ENCODE data around the gene GALNT13. TPM values are rescaled to one million over a fixed set of nuclear protein-coding genes. Genes with fewer than 3 reads are reported as not detected.

The GALNT13 gene
- total RNA-seq, 2 experiments from 2014 or later = not detected

DNA sequence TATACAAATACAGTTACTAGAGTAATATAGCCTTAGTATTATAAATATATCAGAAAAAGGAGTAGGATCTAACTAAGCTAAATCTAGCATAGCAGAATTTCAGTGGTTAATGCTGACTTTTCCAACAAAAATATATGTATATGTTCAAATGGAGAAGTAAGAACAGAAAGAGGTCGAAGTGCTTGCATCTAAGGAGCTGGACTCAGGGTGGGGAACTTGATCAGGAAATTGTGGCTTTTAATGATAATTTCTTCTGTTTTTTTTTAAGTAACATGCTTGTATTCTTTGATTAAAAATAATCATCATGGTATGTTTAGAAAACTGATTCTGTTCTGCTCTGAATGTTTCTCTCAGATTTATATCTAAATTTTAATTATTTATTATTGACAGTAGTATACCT is 327.1 kb downstream of the GALNT13 start:
- no peaks in the 10 kb centered on the region for H3K79me2 ChIP-seq (ENCODE audit: insufficient read depth, low read depth, low read length)
- ChIA-PET POLR2A (no interaction called here), CTCF (ENCODE audit: unreplicated experiment) (no interaction called here)
- H4K20me1 ChIP-seq (ENCODE audit: insufficient read depth, low read length) = no peaks in the 10 kb centered on the region
- intact Hi-C loops (cut with micrococcal nuclease; ENCODE audit: unreplicated experiment) = no loop called here
- no peak for DNase-seq (ENCODE audit: low spot score)
- TF ChIP-seq CTCF (conservative IDR thresholded peaks at IDR 0.05; ENCODE audit: low read length) = no peak
- no peak for TF ChIP-seq EZH2phosphoT487 (IDR thresholded peaks at IDR 0.05; ENCODE audit: borderline replicate concordance, low read depth, low read length)
- H3K27ac ChIP-seq (ENCODE audit: low read depth, low read length, poor library complexity, severe bottlenecking) = no peak overlapping the region
- H3K9me2 ChIP-seq (ENCODE audit: insufficient read depth, low read length) = no peaks in the 10 kb centered on the region
- no peaks in the 10 kb centered on the region for H3K9me3 ChIP-seq (ENCODE audit: low read length)
- no peak overlapping the region for H2AFZ ChIP-seq (ENCODE audit: low read length)
- no peak overlapping the region for H3K4me3 ChIP-seq (ENCODE audit: low read depth, low read length, poor library complexity, severe bottlenecking)
- no peaks in the 10 kb centered on the region for H3K36me3 ChIP-seq (ENCODE audit: insufficient read depth, low read length)
- no peaks in the 10 kb centered on the region for H3K4me1 ChIP-seq (ENCODE audit: insufficient read depth, low read length, poor library complexity, severe bottlenecking)
- no peak overlapping the region for H3K4me2 ChIP-seq (ENCODE audit: low read length)
- BruUV-seq (replicated peaks) = no TSS peak

- Histone ChIP-seq H3K9me2 (ENCODE audit: insufficient read depth, low read length) (no peaks in the 10 kb centered on the region), H2AFZ (ENCODE audit: low read length) (no peak overlapping the region), H3K4me1 (ENCODE audit: insufficient read depth, low read length, poor library complexity, severe bottlenecking) (no peaks in the 10 kb centered on the region), H3K4me3 (ENCODE audit: low read depth, low read length, poor library complexity, severe bottlenecking) (no peak overlapping the region), H3K36me3 (ENCODE audit: insufficient read depth, low read length) (no peaks in the 10 kb centered on the region), H3K9me3 (ENCODE audit: low read length) (no peaks in the 10 kb centered on the region), H3K27ac (ENCODE audit: low read depth, low read length, poor library complexity, severe bottlenecking) (no peak overlapping the region), H4K20me1 (ENCODE audit: insufficient read depth, low read length) (no peaks in the 10 kb centered on the region), H3K4me2 (ENCODE audit: low read length) (no peak overlapping the region), H3K79me2 (ENCODE audit: insufficient read depth, low read depth, low read length) (no peaks in the 10 kb centered on the region)
- intact Hi-C loops (cut with micrococcal nuclease; ENCODE audit: unreplicated experiment) = no loop called here
- ChIA-PET POLR2A (no interaction called here), CTCF (ENCODE audit: unreplicated experiment) (no interaction called here)
- DNase-seq (ENCODE audit: low spot score) = no peak
- no TSS peak for BruUV-seq (replicated peaks)
- no peak for TF ChIP-seq EZH2phosphoT487 (IDR thresholded peaks at IDR 0.05; ENCODE audit: borderline replicate concordance, low read depth, low read length)
- no peak for TF ChIP-seq CTCF (conservative IDR thresholded peaks at IDR 0.05; ENCODE audit: low read length)
Measured at GRCh38 chr2:154203206-154203605, 331.5 kb downstream of the GALNT13 start.

DNA sequence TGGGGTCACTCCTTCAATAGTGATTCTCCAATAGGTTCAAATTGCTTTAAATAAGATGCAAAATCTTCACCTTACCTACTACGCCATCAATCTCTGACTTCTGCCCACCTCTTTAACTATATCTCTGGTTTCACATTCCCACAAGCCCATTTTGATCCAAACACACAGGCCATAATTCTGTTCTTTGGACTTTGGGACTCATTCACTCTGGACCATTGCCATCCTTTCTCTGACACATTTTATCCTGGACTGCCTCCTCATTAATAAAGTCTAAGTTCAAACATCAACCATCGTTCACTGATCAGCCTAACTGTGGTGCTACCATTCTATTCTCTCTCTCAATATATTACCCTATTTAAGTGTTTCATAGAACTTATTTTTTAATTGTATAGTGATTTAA is 332.2 kb downstream of the GALNT13 start:
- no peaks in the 10 kb centered on the region for H3K79me2 ChIP-seq (ENCODE audit: insufficient read depth, low read depth, low read length)
- no peak overlapping the region for H3K27ac ChIP-seq (ENCODE audit: low read depth, low read length, poor library complexity, severe bottlenecking)
- H3K9me3 ChIP-seq (ENCODE audit: low read length) = no peaks in the 10 kb centered on the region
- POLR2A ChIA-PET = no interaction called here
- no peak overlapping the region for H2AFZ ChIP-seq (ENCODE audit: low read length)
- no peak overlapping the region for H3K4me3 ChIP-seq (ENCODE audit: low read depth, low read length, poor library complexity, severe bottlenecking)
- intact Hi-C loops (cut with micrococcal nuclease; ENCODE audit: unreplicated experiment) = no loop called here
- no TSS peak for BruUV-seq (replicated peaks)
- no peak for DNase-seq (ENCODE audit: low spot score)
- H4K20me1 ChIP-seq (ENCODE audit: insufficient read depth, low read length) = no peaks in the 10 kb centered on the region
- CTCF ChIA-PET (ENCODE audit: unreplicated experiment) = no interaction called here
- TF ChIP-seq CTCF (conservative IDR thresholded peaks at IDR 0.05; ENCODE audit: low read length) (no peak), EZH2phosphoT487 (IDR thresholded peaks at IDR 0.05; ENCODE audit: borderline replicate concordance, low read depth, low read length) (no peak)
- no peaks in the 10 kb centered on the region for H3K9me2 ChIP-seq (ENCODE audit: insufficient read depth, low read length)
- H3K36me3 ChIP-seq (ENCODE audit: insufficient read depth, low read length) = no peaks in the 10 kb centered on the region
- H3K4me2 ChIP-seq (ENCODE audit: low read length) = no peak overlapping the region
- no peaks in the 10 kb centered on the region for H3K4me1 ChIP-seq (ENCODE audit: insufficient read depth, low read length, poor library complexity, severe bottlenecking)

Measured in OCI-LY7 (cell line).